Measurements from ENCODE around the gene SLC13A1. TPM values are rescaled to one million over a fixed set of nuclear protein-coding genes. Genes with fewer than 3 reads are reported as not detected.
"Not testable (repeated sequence)": the region's sequence is repeated elsewhere in the genome, so short reads cannot be mapped to it uniquely, and the experiment has no call there.

Gene SLC13A1, protein sequence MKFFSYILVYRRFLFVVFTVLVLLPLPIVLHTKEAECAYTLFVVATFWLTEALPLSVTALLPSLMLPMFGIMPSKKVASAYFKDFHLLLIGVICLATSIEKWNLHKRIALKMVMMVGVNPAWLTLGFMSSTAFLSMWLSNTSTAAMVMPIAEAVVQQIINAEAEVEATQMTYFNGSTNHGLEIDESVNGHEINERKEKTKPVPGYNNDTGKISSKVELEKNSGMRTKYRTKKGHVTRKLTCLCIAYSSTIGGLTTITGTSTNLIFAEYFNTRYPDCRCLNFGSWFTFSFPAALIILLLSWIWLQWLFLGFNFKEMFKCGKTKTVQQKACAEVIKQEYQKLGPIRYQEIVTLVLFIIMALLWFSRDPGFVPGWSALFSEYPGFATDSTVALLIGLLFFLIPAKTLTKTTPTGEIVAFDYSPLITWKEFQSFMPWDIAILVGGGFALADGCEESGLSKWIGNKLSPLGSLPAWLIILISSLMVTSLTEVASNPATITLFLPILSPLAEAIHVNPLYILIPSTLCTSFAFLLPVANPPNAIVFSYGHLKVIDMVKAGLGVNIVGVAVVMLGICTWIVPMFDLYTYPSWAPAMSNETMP
- polyA plus RNA-seq (2013, experiment 1 of 2; ENCODE audit: insufficient read length), result not detected
- polyA plus RNA-seq (2013, experiment 2 of 2; ENCODE audit: insufficient read length), result not detected

DNA sequence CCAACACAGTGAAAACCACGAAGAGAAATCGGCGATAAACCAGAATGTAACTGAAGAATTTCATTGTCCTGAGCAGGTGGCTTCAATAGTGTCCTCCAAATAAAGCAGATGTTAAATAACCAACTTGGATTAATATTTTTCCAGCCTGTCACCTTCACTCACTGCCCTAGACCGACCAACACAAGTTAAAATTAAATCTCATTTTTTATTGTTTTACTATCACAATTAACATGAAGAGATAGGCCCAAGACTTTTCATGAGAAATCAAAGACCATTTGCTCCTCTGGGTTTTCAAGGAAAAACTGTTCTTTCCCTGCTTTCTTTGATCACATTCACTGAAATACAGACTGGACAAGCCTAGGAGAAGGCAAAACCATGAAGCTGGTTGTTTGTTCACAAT is at the start of gene SLC13A1:
TSS of gene SLC13A1 (minus strand) at position 87 of the 400 bp plus-strand sequence. CDS start at position 64, 23 bp downstream.
- no peak for DNase-seq

DNA sequence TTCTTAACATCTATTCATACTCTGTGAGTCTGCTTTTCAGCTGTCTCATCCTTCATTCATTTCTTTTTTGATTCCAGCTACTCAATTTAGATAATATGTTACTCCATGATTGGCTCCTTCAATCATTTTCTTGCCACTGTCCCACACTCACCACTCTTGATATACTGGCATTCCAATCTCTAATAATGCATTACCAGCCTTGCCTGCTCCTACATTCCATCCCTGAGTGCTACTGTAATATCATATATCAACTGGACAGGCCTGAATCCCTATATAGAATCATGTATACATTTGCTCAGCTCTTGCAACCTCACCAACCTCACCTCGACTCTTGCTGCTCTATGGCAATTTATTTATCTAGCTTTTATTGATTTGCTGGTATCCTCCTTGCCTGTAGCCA is 45.0 kb upstream of the SLC13A1 start:
- DNase-seq, result no peak

DNA sequence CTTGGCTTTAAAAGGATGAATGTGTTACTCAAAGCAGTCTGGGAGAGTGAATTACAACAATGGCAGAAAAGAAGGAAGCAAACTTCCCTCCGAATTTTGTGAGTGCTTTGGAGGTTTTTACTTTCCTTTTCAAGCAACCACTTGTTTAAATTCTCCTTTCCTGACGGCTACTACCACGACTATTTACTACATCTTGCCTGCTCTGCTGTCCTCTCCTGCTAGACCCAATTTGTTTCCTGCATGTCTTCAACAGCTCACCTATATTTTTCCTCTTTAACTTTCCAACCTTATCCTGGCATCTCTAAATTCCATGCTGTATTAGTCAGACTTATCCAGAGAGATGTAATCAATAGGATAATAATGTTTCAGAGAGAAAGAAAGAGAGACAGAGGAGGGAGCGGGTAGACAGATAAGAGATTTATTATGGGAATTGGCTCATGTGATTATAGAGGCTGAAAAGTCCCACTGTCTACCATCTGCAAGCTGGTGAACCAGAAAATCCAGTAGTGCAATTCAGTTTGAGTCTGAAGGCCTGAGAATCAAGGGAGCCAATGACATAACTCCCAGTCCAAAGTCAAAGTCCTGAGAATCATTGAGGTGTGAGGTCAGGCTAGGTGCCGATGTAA is 42.8 kb upstream of the SLC13A1 start:
- no peak for DNase-seq

DNA sequence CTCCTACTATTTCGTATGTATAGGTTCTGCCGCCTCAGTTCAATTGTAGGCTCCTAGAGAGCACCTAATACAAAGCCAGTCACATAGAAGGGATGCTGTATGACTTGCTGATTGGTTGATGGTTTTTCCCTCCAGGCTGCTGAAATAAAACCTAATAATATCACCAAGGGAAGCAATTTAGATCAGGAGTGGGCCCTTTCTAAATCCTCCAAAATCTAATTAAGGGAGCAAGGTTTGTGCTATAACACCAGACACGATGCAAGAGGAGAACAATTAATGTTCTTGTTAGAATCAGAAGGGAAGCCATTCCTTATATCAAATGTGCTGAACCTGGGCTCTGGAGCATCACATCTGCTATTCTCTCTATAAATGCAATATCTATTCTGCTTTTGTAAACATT is 42.0 kb upstream of the SLC13A1 start:
- no peak for DNase-seq

DNA sequence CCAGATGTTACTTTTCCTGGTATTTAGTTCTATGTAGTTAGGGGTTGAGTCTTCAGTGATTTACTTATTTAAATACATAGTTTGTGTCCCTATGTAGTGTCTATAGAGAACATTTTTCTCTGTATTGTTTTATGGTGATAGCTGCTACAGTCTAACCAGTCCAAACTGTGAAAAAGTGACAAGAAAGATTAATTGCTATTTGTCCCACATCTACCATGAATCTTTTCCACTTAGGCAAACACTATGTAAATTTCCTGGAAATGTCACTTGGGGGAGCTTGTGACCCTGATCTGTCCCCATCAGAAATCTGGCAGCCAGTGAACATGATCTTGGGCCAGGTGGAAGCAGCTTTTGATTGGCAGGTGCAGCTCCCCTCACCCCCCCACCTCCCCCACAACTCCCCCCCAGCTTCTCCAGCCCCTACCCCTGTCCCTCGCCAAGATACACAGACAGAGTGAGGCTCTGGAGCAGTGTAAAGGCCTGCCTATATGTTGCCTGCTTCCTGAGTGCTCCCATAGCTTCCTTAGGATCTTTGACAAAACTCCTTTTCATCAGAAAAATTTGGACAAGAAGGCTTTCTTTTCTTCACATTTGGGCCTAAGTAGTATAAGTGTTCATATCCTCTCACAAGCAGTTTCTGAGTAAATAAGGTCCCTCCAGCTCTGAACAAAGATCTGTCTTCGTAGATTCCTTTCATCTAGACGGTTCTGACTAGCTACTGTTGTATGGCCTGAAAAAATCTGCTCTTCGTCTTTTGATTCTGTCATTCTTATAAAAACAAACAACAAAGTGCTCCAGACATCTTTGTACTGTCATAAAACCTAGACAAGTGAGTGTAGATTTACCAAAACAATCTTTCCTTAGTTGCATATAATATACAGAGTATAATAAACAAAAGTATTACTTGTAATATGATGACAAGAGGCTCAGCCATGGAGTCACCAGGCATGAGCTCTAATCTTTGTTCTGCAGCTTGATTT is 31.5 kb upstream of the SLC13A1 start:
- no peak for DNase-seq

DNA sequence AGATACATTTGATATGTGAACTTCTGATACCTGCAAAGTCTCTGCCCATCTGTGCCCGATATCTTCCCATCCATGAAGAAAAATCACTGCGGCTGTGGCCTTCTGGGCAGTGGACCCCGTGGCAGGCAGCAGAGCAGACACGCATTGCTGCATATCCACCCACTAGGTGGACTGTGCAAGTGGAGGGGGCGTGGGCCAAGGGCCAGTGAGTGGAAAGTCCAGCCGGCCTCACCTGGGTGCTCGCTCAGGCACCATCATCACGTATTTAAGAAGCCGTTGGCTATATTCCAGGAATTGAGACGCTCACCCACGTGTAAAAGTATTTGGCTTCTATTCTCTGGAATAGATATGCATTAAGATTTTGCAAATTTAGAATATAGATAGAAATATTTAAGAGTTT is 30.8 kb upstream of the SLC13A1 start:
- no peak for DNase-seq

DNA sequence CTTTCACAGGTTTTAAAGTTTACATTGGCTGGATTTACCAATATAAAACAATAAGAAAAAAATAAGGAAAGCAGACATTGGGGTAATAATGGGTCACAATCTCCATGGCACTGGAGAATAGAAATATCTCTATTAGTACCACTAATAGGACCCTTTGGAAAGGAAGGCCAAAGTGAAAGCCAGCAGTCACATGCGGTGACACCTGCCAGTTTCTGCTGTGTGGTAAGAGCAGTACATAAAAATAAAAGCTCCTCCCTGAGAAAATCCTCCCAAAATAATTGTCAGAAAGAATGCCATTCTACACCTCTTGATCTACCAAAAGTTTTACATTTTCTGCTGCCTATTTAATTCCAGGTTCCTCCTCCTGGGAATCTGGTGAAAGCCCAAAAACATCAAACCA is 30.4 kb upstream of the SLC13A1 start:
- no peak for DNase-seq

DNA sequence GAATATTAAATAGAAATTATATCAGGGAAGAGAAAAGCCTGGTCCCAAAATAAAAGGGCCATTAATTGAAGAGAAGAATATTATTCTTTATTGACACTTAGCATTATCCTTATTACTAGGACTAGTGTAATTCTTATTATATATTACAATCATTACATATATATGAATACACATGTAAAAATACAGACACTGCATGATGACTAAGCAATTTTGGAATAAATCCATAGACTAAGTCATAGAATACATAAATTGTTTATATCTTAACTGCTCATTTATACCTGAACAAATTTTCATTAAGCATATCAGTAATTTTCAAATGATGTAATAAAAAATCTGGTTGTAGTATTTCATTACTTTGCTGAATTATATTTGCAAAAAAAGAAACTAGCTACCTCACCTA is 29.7 kb upstream of the SLC13A1 start:
- no peak for DNase-seq

DNA sequence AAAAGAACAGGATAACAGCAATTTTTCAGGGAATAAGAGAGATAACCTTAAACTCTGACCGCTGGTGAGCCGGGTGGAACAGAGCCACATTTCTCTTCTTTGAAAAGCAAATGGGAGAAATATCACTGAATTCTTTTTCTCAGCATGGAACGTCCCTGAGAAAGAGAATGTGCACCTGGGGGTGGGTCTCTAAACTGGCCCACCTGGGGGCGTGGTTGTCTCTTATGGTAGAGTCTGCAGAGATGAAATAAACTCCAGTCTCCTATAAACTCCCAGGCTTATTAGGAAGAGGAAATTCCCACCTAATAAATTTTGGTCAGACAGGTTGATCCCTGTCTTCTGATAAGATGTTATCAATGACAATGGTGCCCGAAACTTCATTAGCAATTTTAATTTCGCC is 27.9 kb upstream of the SLC13A1 start:
- not testable (repeated sequence) for DNase-seq

DNA sequence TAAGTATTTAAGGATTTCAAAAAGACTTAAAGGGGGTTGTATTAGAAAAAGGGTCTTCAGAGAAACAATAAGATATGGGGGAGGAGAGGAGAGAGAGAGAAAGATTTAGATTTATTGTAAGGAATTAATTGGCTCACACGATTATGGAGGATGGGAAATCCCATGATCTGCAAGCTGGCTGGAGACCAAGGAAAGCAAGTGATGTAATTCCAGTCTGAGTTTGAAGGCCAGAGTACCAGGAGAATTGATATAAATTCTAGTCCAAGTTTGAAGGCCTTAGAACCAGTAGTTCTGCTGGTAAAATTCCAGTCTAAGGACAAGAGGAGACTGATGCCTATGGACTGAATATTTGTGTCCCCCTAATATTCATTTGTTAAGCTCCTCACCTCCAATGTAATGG is 20.6 kb upstream of the SLC13A1 start:
- DNase-seq, result no peak

DNA sequence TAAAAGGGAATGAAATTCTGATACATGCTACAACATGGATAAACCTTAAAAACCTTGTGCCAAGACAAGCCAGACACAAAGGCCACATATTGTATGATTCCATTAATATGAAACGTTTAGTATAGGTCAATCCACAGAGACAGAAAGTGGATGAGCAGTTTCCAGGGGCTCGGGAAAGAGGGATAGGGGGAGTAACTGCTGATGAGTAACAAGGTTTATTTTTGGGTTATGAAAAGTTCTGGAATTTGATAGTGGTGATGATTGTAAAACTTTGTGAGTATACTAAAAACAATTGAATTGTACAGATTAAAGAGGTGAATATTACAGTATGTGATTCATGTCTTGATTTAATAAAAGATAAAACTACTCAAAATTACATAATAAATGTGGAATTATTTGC is 19.1 kb upstream of the SLC13A1 start:
- DNase-seq, result no peak

DNA sequence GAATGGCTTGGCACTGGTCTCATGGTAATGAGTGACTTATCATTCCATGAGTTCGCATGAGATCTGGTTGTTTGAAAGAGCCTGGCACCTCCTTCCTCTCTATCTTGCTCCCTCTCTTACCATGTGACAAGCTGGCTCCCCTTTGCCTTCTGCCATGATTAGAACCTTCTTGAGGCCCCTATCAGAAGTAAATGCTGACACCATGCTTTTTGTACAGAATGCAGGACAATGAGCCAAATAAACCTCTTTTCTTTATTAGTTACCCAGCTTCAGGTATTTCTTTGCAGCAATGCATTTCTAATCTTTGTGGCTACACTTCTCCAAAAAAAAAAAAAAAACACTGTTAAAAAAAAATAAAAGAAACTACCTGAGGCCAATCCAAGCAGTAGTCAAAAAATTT is 17.1 kb upstream of the SLC13A1 start:
- DNase-seq, result no peak

DNA sequence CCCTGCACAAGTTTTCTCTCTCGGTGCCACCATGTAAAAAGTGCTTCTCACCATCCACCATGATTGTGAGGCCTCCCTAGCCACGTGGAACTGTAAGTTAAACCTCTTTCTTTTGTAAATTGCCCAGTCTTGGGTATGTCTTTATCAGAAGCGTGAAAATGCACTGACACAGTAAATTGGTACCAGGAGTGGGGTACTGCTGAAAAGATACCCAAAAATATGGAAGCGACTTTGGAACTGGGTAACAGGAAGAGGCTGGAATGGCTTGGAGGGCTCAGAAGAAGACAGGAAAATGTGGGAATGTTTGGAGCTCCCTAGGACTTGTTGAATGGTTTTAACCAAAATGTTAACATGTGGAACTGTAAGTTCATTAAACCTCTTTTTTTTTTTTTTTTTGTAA is 15.6 kb upstream of the SLC13A1 start:
- no peak for DNase-seq

DNA sequence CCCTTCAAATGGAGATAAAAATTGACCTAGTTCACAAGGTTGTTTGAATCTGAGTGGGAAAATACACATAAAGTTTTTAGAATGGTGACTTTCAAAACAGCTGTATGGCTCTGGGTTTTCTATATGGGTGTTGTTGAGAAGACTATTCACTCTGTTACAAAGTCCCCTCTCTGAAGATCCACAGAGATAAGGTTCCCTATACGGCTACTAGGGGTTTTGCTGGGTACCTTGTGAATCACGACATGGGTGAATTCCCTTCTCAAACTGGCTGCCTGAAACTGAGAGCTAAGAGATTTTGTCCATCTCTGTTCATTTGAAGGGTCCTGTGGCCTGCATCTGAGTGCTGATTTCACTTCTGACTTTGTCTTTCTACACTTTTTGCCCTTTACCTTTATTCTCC is 11.8 kb upstream of the SLC13A1 start:
- DNase-seq, result no peak

DNA sequence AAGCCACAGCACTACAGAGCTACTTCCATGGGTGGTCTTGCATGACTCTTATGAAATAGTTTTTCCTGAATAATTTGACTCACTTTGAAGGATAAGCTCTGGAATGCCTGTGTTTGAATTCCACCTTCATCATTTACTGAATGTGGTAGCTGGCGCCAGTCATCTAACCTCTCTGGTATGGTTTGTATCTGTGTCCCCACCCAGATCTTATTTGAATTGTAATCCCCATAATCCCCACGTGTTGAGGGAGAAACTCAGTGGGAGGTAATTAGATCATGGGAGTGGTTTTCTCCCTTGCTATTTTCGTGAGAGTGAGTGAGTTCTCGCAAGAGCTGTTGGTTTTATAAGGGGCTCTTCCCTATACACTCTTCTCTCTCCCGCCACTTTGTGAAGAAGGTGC is 11.2 kb upstream of the SLC13A1 start:
- DNase-seq, result no peak

DNA sequence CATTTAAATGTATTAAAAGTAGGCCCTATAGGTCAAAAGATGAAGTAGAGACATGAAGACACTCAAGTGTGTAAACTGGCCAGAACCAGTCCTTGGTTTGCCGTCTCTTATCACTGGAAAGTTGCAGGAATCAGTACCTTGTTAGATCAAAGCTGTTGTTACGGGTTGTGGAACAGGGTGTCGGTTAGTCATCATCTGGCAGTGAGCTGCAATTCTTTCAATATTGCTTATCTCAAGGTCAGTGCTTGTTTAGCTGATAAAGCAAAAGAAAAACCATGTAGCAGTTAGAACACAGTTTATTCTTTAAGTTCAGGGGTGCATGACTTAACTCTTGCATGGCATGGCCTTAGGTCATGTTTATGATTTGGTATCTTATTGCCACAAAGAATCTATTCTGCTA is 10.0 kb upstream of the SLC13A1 start:
- DNase-seq, result no peak

DNA sequence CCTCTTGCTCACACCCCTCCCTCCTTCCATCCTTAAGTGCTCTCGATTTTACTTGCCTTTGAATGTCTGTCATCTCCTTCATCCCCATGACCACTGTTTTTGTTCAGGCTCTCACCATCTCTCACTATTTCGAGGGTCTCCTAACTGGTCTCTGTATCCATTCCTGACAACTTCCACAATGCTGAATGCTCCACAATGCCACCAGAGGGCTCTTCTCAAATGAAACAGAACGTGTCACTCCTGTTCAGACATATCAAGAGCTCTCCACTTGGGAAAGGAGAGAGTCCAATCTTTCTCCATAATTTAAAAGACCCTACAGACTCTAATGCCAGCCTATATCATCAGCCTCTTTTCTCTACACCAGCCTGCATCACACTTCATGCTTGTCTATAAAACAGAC is 9.0 kb upstream of the SLC13A1 start:
- no peak for DNase-seq

DNA sequence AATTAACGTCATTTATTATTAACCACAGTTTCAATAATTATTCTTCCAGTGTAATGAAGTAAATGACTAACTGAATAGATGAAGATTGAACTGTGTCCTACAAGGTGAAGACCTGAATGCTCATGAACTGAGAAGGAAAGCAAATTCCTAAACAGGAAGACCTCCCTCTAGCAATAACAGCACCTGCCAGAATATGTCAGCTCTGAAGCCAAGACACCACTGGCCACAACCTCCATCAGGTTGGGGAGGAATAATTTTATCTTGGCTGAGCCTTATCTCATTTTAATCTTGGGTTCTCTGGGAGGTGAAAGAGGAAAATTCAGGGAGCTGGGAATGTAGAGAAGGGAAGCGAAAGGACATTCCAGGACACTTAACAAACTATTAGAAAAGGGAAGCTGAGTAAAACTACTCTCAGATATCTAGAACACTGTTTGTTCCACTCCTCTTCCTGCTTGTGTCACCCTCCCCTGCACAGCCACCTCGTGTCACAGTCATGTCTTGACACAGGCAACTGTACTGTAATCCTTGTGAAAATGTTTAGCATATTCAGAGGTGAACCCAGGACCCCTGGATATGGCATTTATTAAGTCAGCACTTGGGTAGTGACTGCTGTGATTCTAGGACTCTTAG is 4.6 kb upstream of the SLC13A1 start:
- no peak for DNase-seq

DNA sequence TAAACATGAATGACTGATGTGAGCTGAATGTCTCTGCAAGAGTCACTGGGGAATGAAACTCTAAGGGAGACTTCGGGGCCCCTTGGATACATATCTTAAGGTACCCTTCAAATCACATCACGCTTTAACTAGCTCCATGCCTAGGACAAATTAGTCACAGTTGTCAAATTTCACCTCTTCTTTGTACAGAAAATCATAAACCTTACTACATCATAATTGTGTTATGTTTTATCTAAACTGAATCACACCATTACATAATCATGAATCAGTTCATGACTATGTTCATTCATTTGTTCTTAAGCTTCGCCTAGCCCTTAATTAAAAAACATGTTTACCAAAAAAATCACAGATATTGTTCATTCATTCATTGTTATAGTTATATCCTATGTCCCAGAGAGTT is 2.1 kb upstream of the SLC13A1 start:
- DNase-seq, result no peak

DNA sequence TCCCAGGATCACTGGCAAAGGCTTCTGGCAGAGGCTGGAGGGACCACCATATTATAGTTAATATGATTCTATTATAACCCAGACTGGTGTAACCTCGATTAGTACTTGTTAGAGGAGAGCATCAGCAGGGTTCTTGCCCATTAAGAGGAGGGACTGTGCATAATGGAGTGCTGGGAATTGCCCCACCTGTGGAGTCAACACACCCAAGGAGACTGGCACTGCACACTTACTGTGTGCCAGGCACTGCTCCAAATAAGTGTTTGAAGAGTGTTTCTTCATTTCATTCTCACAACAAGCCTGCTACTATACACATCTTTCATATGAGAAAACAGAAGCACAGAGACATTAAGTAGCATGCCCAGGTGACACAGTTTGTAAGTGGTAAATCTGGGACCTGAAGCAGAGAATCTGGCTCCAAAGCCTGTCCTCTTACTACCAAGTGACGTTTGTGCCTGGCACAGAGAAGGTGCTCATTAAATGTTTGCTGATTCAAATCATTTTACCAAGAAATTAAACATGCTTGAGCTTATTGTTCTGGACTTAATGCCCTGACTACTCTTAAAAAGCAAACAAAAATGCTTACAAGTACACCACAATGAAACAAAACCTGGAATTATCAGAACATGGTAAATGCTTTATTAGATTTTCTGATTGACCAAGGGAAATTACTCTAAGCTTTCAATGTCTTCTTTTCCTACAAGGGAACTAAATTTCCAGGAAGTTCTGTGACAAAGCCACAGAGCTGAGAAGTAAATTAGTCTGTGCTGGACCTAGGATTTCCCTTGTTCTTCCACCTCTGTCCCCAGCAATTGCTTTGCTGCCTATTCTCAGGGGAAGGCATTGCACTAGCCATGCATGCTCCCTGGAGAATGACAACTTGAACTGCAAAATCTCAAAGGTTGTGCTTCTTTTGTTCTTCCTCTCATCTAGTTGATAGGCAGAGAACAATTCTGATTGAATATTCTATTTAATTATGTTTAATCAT is 809 bp downstream of the SLC13A1 start:
- DNase-seq, result no peak

DNA sequence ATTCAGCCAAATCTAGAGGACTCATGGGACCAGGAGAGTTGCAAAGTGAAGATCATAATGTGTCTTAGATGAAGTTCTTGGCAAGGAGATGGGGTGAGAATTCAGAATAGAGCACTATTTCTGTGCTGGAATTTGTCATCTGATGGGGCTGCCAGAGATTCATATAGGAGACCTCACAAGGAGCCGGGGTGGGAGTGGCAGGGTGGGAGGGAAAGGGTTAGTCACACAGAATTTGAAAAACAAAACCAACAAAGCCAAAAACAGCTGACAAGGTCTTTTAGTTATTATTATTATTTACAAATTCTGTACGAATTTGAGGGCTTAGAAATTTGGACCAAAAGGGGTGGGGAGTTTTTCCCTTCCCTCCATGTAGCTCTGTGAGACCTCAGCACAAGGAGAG is 1.7 kb downstream of the SLC13A1 start:
- no peak for DNase-seq

Data from fibroblast of skin of abdomen (primary cell).